HG02623 (cell line): Measurements from ENCODE around the gene SELENOM.
"Not testable (repeated sequence)": the region's sequence is repeated elsewhere in the genome, so short reads cannot be mapped to it uniquely, and the experiment has no call there.

Source experiments
- ATAC-seq: cut with Tn5 transposase; IDR thresholded peaks from one replicate; pipeline ENCODE4 v1.9.1; 2021; ENCODE audit warnings: moderate library complexity; ENCODE audit not compliant: unreplicated experiment

SELENOM gene

DNA sequence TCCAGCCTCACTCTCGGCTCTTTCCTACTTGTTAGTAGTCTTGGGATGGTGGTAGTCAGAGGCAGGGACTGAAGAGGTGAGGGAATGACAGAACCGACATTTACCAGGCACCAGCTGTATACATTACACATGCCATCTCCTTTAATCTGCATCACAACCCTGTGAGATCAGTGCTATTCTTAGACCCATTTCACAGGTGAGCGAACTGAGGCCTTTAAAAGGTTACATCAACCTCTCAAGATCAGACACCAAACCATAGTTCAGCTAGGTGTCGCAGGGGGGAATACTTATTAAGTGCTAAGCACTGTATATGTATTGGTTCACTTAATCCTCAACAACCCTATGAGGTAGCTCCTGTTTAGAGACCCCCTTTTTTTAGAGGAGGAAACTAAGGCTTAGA, 27.3 kb upstream of the SELENOM start:
- ATAC-seq: no peak

- no peak for ATAC-seq
These were observed 26.5 kb upstream of the SELENOM start for GRCh38 chr22:31133911-31134310.

GRCh38 chr22:31130873-31131272, 23.5 kb upstream of the SELENOM start:
- ATAC-seq: no peak

- ATAC-seq: no peak
These were observed 20.8 kb upstream of the SELENOM start for GRCh38 chr22:31128156-31128555.

GRCh38 chr22:31127181-31127772, 19.9 kb upstream of the SELENOM start:
- ATAC-seq: no peak

DNA sequence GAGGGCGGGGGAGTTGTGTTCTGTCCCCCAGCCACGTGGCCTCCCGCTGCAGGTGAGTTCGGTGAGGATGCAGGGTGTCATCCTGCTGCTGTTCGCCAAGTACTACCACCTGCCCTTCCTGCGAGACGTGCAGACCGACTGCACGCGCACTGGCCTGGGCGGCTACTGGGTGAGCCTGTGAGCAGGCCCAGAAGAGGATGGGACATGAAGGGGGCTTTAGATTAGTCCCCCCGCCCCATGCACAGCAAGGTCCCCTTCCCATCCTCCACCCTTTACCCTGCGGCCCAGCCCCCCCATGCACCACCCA, 19.5 kb upstream of the SELENOM start:
- no peak for ATAC-seq

DNA sequence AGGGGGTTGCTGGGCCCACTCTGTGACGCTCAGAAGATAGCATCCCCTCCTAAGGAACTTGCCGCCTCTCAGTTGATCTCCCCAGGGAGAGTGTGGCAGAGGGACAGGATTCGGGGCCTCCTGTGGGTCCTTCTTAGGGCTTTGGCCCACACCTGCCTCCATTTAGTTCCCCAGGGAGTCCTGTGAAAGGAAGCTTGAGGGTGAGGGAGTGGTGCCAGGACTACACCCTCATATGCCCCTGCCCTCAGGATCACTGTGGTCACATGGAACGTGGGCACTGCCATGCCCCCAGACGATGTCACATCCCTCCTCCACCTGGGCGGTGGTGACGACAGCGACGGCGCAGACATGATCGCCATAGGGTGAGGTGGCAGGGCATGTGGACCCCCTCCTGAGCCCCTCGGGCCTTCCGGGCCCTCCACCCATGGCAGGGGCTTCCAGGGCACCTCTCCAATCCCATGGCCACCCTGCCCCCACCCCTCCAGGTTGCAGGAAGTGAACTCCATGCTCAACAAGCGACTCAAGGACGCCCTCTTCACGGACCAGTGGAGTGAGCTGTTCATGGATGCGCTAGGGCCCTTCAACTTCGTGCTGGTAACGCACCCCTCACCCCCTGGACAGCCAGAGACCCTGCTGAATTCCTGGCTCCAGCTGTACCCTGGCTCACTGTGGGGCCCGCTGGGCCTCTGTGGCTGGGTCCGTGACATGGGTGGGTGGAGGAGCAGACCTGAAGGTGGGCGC, 18.9 kb upstream of the SELENOM start:
- ATAC-seq: no peak

GRCh38 chr22:31125521-31126117, 18.3 kb upstream of the SELENOM start:
- ATAC-seq: no peak

DNA sequence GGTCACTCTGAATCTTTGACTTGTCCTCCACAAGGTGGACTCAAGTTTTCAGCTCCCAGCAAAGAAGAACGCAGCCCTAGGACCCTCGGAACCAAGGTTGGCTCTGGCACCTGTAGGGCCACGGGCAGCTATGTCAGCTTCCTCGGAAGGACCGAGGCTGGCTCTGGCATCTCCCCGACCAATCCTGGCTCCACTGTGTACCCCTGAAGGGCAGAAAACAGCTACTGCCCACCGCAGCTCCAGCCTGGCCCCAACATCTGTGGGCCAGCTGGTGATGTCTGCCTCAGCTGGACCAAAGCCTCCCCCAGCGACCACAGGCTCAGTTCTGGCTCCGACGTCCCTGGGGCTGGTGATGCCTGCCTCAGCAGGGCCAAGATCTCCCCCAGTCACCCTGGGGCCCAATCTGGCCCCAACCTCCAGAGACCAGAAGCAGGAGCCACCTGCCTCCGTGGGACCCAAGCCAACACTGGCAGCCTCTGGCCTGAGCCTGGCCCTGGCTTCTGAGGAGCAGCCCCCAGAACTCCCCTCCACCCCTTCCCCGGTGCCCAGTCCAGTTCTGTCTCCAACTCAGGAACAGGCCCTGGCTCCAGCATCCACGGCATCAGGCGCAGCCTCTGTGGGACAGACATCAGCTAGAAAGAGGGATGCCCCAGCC, 17.6 kb upstream of the SELENOM start:
- ATAC-seq: no peak

DNA sequence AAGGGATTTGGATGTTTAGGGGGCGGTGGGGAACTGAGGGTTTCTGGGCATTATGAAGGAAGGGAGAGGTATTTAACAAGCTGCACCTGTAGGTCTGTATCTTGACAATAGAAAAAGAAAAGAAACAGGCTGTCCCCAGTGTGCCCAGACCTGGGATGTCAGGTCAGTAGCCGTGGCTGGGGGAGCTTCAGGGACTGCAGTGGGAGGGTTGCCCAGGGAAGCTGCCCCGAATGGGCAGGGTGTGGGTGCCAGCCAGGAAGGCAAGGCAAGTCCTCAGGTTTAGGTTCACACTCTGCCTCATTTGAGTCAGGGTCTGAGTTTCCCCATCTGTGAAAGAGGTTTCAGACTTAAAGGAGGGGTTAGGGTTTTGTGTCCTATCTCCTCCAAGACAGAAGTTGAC, 16.9 kb upstream of the SELENOM start:
- ATAC-seq: no peak

GRCh38 chr22:31123292-31123602, 15.9 kb upstream of the SELENOM start:
- ATAC-seq: no peak

DNA sequence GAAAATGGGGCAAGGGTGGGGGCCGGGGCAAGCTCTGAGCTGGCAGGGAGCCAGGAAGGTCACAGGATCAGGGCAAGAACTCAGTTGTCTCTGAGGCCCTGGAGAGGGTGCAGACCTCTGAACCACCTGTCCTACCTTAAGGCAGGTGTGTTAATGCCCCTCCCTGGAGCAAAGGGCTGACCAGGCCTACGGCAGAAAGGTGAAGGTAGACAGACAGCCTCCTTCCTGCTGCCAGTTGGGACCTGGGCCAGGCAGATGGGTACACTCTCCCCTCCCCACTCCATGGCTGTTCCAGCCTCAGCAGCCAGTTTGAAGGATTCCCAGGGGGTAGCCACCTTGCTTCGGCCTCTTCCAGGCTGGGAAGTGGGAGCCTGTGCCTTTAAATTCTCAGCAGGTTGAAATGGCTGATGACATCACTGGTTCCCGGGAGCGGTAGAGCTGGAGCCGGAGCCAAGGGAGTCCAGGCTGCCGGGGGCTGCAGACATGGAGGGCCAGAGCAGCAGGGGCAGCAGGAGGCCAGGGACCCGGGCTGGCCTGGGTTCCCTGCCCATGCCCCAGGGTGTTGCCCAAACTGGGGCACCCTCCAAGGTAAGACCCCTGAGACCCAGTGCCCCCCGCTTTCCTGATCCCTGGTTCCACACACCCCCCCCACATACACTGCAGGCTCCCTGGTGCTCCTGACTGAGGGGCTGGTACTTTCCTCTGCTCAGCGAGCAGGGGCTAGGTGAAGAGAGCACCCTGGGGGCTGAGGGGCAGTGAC, 15.3 kb upstream of the SELENOM start, which contains the start of gene INPP5J:
TSS of gene INPP5J (plus strand) at position 435 of the 760 bp plus-strand sequence. CDS start at position 484, 49 bp downstream.
- no peak for ATAC-seq

DNA sequence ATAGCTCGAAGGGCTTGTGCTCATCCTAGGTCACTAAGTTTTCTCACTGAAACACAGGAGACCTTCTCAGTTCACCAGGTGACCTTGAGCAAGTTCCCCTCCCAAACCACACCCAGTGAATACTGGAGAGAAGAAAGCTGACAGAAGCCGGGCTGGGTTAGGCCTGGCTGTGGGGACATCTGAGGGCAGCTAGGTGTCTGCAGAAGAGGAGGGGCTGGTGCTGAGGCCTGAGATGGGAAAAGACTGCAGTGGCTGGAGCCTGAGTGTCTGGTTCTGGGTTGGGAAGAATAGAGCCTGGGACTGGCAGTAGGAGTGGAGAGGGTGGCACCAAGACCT, 14.8 kb upstream of the SELENOM start:
- ATAC-seq: no peak

- no peak for ATAC-seq
These were observed 14.0 kb upstream of the SELENOM start for GRCh38 chr22:31121403-31121802.

DNA sequence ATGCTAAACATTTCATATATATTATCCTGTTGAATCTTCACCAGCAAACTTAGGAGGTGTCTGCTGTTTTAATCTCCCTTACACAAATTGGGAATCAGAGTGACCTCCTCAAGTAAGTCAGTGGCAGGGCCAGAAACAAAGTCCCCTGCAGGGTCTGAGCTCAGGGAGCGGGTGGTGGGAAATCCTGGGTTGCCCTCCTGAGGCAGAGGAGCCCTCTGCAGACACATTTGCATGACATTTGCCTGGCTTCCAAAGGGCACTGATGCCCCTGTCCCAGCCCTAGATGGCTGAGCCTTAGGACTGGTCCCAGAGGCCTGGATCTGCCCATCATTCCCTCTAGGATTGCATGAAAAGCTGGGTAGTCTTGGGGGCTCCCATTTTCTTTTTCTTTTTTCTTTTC, 13.3 kb upstream of the SELENOM start:
- ATAC-seq: no peak

GRCh38 chr22:31120230-31120629, 12.9 kb upstream of the SELENOM start:
- ATAC-seq: no peak

- no peak for ATAC-seq
These were observed 11.8 kb upstream of the SELENOM start for GRCh38 chr22:31119026-31119717.

DNA sequence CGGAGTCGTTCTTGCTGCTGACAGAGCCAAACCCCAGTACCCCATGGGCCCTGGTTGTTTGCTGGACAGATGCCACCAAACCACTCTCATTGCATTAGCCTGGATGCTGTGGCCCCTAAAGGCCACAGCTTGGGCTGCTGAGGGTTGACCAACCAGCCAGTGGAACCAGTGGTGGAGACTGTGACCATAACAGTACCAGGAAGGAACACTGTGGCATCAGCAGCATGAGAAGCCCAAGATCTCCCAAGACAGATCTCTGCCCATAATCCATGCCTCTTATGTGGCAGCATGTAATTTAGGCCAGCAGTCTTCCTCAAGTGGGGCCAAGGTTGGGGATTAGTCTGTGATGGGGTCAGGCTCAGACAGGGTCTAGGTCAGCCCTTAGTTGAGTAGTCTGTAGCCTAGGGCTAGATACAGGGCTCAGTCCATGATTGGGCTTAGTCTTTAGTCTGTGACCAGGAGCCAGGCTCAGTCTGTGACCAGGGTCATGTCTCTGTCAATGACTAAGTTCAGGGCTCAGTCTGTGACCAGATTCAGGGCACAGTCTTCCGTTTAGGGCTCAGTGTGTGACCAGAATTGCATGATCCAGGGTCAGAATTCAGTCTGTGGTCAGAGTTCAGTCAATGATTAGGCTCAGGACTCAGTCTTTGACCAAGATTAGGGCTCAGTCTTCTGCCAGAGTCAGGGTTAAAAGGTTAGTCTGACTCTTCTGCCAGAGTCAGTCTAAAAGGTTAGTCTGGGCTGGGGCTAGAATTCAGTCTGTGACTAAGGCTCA, 10.9 kb upstream of the SELENOM start:
- ATAC-seq: no peak

DNA sequence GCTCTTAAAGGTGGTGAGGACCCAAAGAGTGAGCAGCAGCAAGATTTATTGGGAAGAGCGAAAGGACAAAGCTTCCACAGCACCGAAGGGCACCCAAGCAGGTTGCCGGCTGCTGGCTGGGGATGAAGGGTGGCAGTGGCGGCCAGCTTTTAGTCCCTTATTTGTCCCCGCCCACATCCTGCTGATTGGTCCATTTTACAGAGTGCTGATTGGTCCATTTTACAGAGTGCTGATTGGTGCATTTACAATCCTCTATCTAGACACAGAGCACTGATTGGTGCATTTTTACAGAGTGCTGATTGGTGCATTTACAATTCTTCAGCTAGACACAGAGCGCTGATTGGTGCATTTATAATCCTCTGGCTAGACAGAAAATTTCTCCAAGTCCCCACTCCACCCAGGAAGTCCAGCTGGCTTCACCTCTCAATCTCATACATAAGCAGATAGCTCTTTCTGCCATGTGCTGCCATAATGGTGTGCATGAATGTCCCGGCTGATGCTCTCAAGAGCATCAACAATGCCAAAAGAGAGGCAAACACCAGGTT, 5.3 kb upstream of the SELENOM start:
- ATAC-seq: not testable (repeated sequence)

DNA sequence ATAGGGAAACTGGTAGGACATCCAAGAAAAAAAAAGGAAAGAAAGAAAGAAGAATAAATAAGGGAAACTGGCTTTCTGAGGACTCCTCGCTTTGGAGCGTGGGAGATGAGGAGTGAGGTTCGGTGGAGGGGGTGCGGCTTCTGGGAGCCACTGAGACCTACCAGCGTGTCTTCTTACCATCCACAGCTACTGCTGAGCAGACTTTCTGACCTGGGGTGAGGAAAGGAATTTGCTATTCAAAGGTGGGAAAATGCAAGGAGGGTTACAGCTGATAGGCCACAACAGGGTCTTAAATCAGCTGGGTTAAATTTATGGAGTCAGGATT, 488 bp upstream of the SELENOM start:
- ATAC-seq: no peak
